Adipocyte (in vitro differentiated cells): ENCODE results near the gene ZNF575.

Experiments
- DNase-seq: peaks from one replicate; pipeline ENCODE4 v3.0.0-alpha.2; 2015; ENCODE audit warnings: low read depth
- H3K27me3 ChIP-seq: replicated peaks from 2 replicates; pipeline ENCODE4 v1.7.0; 2013; ENCODE audit warnings: mild to moderate bottlenecking, low read length, moderate library complexity; ENCODE audit not compliant: control insufficient read depth, insufficient read depth
- H3K36me3 ChIP-seq: 2 replicates; pipeline ENCODE4 v1.7.0; 2013; ENCODE audit warnings: low read length, mild to moderate bottlenecking, moderate library complexity; ENCODE audit not compliant: control insufficient read depth, insufficient read depth, severe bottlenecking
- H3K4me1 ChIP-seq: 2 replicates; pipeline ENCODE4 v1.7.0; 2013; ENCODE audit warnings: mild to moderate bottlenecking, low read length, moderate library complexity; ENCODE audit not compliant: control insufficient read depth, insufficient read depth
- H3K4me3 ChIP-seq: 2 replicates; pipeline ENCODE4 v1.7.0; 2013; ENCODE audit warnings: mild to moderate bottlenecking, low read length, moderate library complexity
- H3K9ac ChIP-seq: 2 replicates; pipeline ENCODE4 v1.7.0; 2013; ENCODE audit warnings: mild to moderate bottlenecking, low read length, moderate library complexity
- H3K9me3 ChIP-seq: 2 replicates; pipeline ENCODE4 v1.7.0; 2013; ENCODE audit warnings: mild to moderate bottlenecking, low read length, moderate library complexity; ENCODE audit not compliant: control insufficient read depth

The ZNF575 gene

GRCh38 chr19:43562698-43563241 is 29.8 kb downstream of the ZNF575 start:
- no peaks in the 10 kb centered on the region for H3K27me3 ChIP-seq
- H3K36me3 ChIP-seq, result peaks cover 4% of the 10 kb centered on the region
- no peak for DNase-seq
- H3K9me3 ChIP-seq, result no peaks in the 10 kb centered on the region
- H3K4me1 ChIP-seq, result no peaks in the 10 kb centered on the region
- H3K4me3 ChIP-seq, result no peak overlapping the region
- no peak overlapping the region for H3K9ac ChIP-seq

DNA sequence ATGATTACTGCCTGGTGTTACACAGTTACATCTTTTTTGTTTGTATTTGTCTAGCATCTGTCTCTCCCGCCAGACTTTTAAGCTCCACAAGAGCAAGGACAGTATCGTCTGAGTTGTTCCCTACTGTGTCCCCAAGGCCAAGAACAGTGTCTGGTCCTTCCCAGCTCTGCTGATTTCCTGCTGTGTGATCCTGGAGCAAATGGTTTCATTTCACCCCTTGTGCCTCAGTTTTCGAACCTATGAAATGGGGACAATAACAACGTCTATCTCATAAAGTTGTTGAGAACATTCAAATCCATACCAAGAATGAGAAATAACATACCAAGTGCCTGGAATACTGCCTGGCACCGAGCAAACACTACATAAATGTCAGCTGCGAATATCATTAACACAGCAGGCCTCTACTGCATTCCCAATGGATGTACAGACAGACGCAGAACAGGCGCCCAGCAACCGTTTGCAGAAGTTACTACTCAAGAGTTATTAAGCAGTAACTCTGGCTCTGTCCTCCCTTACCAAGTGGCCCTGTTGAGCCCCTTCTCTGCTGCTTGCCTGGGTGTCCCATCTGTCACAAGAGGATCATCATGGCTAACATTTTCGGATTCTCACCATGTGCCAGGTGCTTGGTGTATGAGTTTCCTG is 30.9 kb downstream of the ZNF575 start:
- no peaks in the 10 kb centered on the region for H3K27me3 ChIP-seq
- H3K36me3 ChIP-seq, result peaks cover 4% of the 10 kb centered on the region
- no peak overlapping the region for H3K4me3 ChIP-seq
- H3K9me3 ChIP-seq, result no peaks in the 10 kb centered on the region
- no peak for DNase-seq
- no peak overlapping the region for H3K9ac ChIP-seq
- no peaks in the 10 kb centered on the region for H3K4me1 ChIP-seq

GRCh38 chr19:43564800-43565199 is 31.8 kb downstream of the ZNF575 start:
- H3K4me3 ChIP-seq, result no peak overlapping the region
- H3K9ac ChIP-seq, result no peak overlapping the region
- H3K27me3 ChIP-seq, result no peaks in the 10 kb centered on the region
- no peaks in the 10 kb centered on the region for H3K9me3 ChIP-seq
- H3K36me3 ChIP-seq, result peaks cover 4% of the 10 kb centered on the region
- no peaks in the 10 kb centered on the region for H3K4me1 ChIP-seq
- DNase-seq, result no peak

- Histone ChIP-seq H3K9ac (no peak overlapping the region), H3K27me3 (no peaks in the 10 kb centered on the region), H3K36me3 (peaks cover 7% of the 10 kb centered on the region), H3K4me3 (no peak overlapping the region), H3K9me3 (no peaks in the 10 kb centered on the region), H3K4me1 (peaks cover 4% of the 10 kb centered on the region)
- DNase-seq, result no peak
These were observed 36.7 kb downstream of the ZNF575 start for GRCh38 chr19:43569657-43570056.

GRCh38 chr19:43570174-43570791 is 37.3 kb downstream of the ZNF575 start:
- Histone ChIP-seq H3K36me3 (peaks cover 7% of the 10 kb centered on the region), H3K4me3 (no peak overlapping the region), H3K4me1 (peaks cover 6% of the 10 kb centered on the region), H3K9me3 (no peaks in the 10 kb centered on the region), H3K9ac (no peak overlapping the region), H3K27me3 (no peaks in the 10 kb centered on the region)
- no peak for DNase-seq

DNA sequence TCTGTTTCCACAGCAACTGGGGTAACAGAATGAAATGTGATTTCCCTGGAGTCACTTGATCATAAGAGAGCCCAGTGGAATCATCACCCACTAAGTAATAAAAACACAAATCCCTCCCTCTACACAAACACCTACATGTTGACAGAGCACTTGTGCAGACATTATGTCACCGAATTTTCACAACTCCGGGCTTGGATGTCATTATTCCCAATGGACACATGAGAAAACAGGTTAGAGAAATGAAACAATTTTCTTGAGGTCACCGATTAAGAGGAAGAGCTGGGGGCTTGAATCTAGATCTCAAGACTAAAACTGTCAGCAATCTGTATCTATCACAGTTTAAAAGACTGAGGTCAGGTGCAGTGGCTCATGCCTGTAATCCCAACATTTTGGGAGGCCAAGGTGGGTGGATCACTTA is 39.2 kb downstream of the ZNF575 start:
- peaks cover 7% of the 10 kb centered on the region for H3K36me3 ChIP-seq
- no peaks in the 10 kb centered on the region for H3K27me3 ChIP-seq
- no peaks in the 10 kb centered on the region for H3K9me3 ChIP-seq
- no peak for DNase-seq
- H3K9ac ChIP-seq, result no peak overlapping the region
- H3K4me3 ChIP-seq, result no peak overlapping the region
- peaks cover 6% of the 10 kb centered on the region for H3K4me1 ChIP-seq

DNA sequence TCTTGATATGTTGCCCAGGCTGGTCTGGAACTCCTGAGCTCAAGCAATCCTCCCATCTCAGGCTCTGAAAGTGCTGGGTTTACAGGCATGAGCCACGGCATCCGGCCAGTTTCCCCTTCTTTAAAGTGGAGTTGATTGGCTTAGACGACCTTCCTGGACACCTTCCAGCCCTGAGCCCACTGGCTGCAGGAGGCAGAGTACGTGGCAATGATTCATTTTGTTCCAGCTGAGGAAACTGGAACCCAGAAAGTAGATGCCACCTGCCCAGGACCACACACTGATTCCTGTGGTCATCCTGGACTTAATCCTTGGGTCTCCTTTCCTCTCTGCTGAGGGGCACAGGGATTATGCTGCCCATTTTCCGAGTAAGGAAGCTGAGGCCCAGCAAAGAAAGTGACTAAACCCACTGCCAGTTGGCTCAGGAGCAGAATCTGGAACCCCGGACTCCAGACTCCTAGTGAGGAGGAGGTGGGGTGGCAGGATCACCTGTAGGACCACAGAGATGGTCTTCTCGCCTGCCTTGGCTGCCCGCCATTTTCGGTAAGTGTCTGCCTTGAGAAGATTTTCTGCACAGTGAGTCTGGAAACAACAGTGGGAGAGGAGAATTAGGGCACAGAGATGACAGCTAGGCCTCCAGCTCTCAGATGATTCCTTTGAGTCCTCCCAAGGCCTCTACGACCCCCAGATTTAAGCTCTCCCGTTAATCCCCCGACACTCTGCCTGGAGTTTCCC is 41.6 kb downstream of the ZNF575 start:
- Histone ChIP-seq H3K27me3 (no peaks in the 10 kb centered on the region), H3K36me3 (peaks cover 7% of the 10 kb centered on the region)
- peak; percentile 22 for DNase-seq

GRCh38 chr19:43575156-43575950 is 42.4 kb downstream of the ZNF575 start, which contains the start of the genes PINLYP and XRCC1:
Gene PINLYP (plus strand): TSS chr19:43575801. CDS start chr19:43577192, 1,391 bp downstream.
Gene XRCC1 (minus strand): TSS chr19:43575527. CDS start chr19:43575458, 69 bp downstream.
- Histone ChIP-seq H3K27me3 (no peaks in the 10 kb centered on the region), H3K4me3 (peak within 1 kb of the TSS; percentile 100), H3K36me3 (peaks cover 7% of the 10 kb centered on the region), H3K9ac (peak within 1 kb of the TSS; percentile 99), H3K9me3 (no peaks in the 10 kb centered on the region), H3K4me1 (peaks cover 9% of the 10 kb centered on the region)
- DNase-seq, result peak; percentile 100

More for the DNA sequence above, 41.6 kb downstream of the ZNF575 start:
- Histone ChIP-seq H3K4me1 (peaks cover 6% of the 10 kb centered on the region), H3K9ac (peak overlapping the region; percentile 99), H3K4me3 (peak overlapping the region; percentile 100), H3K9me3 (no peaks in the 10 kb centered on the region)

DNA sequence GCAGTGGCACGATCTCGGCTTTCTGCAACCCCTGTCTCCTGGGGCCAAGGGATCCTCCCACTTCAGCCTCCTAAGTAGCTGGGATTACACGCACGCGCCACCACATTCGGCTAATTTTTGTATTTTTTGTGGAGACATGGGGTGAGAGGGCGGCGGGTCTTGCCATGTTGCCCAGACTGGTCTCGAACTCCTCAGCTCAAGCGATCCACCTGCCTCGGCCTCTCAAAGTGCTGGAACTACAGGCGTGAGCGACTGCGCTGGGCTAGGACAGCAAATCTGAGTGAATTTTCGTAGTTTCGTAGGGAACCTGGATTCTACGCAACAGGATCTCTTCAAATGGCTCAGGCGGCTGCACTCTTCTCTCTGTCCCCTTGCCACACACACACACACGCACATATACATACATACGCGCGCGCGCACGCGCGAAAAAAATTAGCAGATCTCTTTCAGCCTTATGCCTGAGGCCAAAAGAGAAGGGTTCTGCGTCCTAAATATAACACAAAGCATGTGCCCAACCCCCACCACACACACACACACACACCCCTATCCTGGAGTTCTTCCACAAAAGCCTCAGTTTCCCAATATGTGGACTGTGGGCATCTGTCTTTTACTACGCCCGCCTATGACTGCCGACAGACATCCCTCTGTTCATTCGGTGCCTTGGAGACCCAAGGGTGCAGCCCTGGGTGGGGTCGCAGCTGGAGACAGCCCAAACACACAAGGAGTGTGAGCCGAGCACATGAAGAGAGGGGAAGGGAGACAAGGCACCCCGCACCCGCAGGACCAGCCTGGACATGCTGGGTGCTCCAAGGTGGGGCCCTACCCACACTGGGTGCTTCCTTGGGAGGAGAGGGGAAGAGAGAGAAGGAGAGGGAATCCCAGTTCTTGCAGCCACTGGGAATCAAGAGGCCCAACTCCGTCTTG is 43.2 kb downstream of the ZNF575 start:
- Histone ChIP-seq H3K9ac (peak overlapping the region; percentile 72), H3K27me3 (no peaks in the 10 kb centered on the region), H3K9me3 (no peaks in the 10 kb centered on the region), H3K4me3 (peak overlapping the region; percentile 100), H3K36me3 (peaks cover 7% of the 10 kb centered on the region), H3K4me1 (peaks cover 12% of the 10 kb centered on the region)
- DNase-seq, result no peak

- Histone ChIP-seq H3K4me1 (peaks cover 15% of the 10 kb centered on the region), H3K9me3 (no peaks in the 10 kb centered on the region), H3K27me3 (no peaks in the 10 kb centered on the region), H3K36me3 (no peaks in the 10 kb centered on the region), H3K4me3 (no peak overlapping the region), H3K9ac (no peak overlapping the region)
- DNase-seq, result no peak
These were observed 45.8 kb downstream of the ZNF575 start for GRCh38 chr19:43578787-43579186.
